Right renal cortex interstitium (tissue), 3 donors: ENCODE measurements around the gene METTL26. TPM values are rescaled to one million over a fixed set of nuclear protein-coding genes. Genes with fewer than 3 reads are reported as not detected.

Experiments used
- DNase-seq, 3 donors: peaks; one replicate each; pipeline ENCODE4 v3.0.0-alpha.2; 2013; ENCODE audit warnings: low read depth in 3 of 3, low spot score in 2 of 3
- polyA plus RNA-seq, 3 donors: library from polyadenylated mRNA; unstranded; fragments of 120-200 nt; gene quantifications; one replicate each; pipeline ENCODE4 v1.2.1, GENCODE V29; 2013; ENCODE audit not compliant: insufficient read length in 3 of 3

Gene METTL26
- polyA plus RNA-seq, 3 donors: 34.8 to 45.2 (median 42.0) TPM

GRCh38 chr16:675884-676564 lies 39.9 kb upstream of the METTL26 start:
- no peak for DNase-seq

GRCh38 chr16:674968-675883 lies 39.1 kb upstream of the METTL26 start, which contains the start of gene RHBDL1:
Gene RHBDL1, plus strand, starts transcription at chr16:675671. Its CDS starts 120 bp downstream, at chr16:675791.
- no peak for DNase-seq

- no peak for DNase-seq
Observed at GRCh38 chr16:674214-674881, 38.2 kb upstream of the METTL26 start.

- DNase-seq: no peak
Observed at GRCh38 chr16:673399-673991, 37.4 kb upstream of the METTL26 start.

- DNase-seq: no peak
Observed at GRCh38 chr16:672851-673250, 36.7 kb upstream of the METTL26 start.

GRCh38 chr16:672371-672770 lies 36.3 kb upstream of the METTL26 start:
- DNase-seq: no peak

- no peak for DNase-seq
Observed at GRCh38 chr16:671353-672131, 35.4 kb upstream of the METTL26 start.

GRCh38 chr16:670485-671352 lies 34.6 kb upstream of the METTL26 start:
- DNase-seq: no peak

- DNase-seq: no peak
Observed at GRCh38 chr16:669666-670065, 33.6 kb upstream of the METTL26 start.

GRCh38 chr16:668519-669171 lies 32.5 kb upstream of the METTL26 start:
- DNase-seq: no peak

- DNase-seq: peak in 2 of 3 donors; percentile 78 to 84
Observed at GRCh38 chr16:667780-668518, 31.8 kb upstream of the METTL26 start, which contains the start of gene RHOT2. Gene RHOT2, plus strand, starts transcription at chr16:668132. Its CDS starts 68 bp downstream, at chr16:668200.

- no peak for DNase-seq
Observed at GRCh38 chr16:667113-667779, 31.1 kb upstream of the METTL26 start.

GRCh38 chr16:666572-666971 lies 30.5 kb upstream of the METTL26 start:
- no peak for DNase-seq

- DNase-seq: no peak
Observed at GRCh38 chr16:662597-662996, 26.5 kb upstream of the METTL26 start.

- DNase-seq: no peak
Observed at GRCh38 chr16:662095-662494, 26.0 kb upstream of the METTL26 start.

GRCh38 chr16:661184-661821 lies 25.2 kb upstream of the METTL26 start:
- no peak for DNase-seq
